Activated CD8-positive, alpha-beta memory T cell treated with anti-CD3 and anti-CD28 coated beads, Interleukin-2, amount 50 U/mL, for 48 hours (primary cell): ENCODE measurements around the gene NME9.

Experiments
- DNase-seq: peaks from one replicate; pipeline ENCODE4 v3.0.0-alpha.2; 2020

NME9 gene

DNA sequence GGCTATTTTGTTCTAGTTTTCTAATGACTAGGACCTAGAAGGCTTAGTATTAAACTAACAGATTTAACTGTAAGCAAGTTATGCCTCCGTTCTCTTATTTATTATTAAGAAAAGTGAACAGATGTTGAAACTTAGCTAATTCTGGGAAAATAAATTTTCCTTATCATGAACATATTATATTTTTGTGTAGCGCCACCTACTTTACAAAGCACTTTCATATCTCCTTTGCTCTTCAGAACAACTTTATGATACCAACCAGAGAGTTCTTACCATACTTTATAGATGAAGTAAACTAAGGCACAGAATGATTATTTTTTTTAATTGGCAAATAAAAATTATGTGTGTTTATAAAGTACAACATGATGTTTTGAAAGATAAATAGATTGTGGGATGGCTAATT lies 59.4 kb downstream of the NME9 start:
- DNase-seq, result no peak

- no peak for DNase-seq
Observed at GRCh38 chr3:138267083-138267482, 62.6 kb downstream of the NME9 start.

DNA sequence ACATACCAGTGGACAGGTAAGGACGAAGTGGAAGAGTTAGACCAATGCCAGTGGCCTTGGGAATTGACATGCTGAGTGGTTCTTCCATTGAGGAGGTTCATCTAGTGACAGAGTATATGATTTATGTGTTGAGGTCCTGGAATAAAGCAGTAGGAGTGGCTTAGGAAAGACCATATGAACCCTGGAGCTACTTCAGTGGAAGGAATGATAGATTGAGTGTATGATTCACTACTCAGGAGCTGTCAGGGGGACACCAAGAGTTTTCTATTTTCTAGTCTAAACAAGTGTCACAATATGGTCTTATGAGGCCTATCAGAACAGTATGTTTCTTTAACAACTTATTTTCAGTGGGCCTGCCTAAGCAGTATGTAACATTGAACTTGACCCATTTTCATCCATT lies 63.9 kb downstream of the NME9 start:
- DNase-seq, result no peak

GRCh38 chr3:138263104-138263503 lies 66.5 kb downstream of the NME9 start:
- no peak for DNase-seq

DNA sequence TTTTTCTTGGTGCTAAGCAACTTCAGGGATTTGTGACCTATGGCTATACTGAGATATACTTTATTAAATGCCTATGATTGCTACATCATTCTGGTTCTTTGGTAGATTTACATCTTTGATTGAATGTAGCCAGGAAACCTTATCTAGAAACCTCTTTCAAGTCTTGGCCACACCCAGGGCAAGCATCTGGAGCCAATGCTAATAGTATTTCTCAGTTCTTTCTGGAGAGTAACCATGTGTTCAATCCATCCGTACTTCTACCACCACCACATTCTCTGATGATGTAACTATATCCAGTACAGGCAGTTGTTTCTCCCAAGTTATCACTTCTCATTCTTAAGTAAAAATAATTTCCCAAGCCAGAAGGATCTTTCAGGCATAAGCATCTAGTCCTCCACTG lies 69.0 kb downstream of the NME9 start:
- no peak for DNase-seq

DNA sequence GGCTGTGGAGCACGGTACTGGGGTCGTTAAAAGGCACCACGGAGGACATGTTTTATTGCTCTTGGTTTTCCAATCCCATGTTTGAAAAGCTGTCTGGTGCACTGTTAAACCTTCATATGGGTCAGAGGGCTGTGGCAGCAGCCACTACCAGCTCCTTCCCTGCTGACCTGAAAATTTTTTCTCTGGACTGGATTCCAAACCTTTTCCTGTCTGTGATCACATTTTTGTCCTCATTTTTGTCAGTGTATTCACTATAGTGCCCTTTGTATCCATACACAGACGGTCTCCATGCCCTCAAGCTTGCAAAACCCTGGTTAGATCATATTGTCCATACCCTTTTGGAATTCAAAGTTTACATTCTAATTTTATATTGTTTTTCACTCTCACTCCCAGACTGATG lies 70.5 kb downstream of the NME9 start:
- DNase-seq, result no peak

- no peak for DNase-seq
Observed at GRCh38 chr3:138257986-138258385, 71.7 kb downstream of the NME9 start.

DNA sequence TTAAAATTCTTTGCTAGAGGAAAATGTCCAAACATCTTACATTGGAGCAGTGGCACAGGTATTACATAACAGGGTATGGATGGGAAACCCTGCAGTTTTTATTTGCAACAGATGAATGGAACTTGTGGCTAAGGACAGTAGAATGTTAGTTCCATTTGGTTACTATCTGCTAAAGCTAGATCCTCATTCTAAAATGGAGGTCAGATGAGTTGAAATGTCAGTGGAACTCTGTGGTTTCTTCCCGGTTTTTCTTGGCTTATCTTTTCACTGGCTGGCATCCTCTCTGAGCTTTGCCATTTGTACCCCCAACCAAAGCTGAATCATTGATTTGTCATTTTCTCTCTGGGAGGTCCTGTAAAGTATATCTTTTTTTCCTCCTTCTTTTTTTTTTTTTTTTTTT lies 73.6 kb downstream of the NME9 start:
- no peak for DNase-seq

- no peak for DNase-seq
Observed at GRCh38 chr3:138254216-138254615, 75.4 kb downstream of the NME9 start.

DNA sequence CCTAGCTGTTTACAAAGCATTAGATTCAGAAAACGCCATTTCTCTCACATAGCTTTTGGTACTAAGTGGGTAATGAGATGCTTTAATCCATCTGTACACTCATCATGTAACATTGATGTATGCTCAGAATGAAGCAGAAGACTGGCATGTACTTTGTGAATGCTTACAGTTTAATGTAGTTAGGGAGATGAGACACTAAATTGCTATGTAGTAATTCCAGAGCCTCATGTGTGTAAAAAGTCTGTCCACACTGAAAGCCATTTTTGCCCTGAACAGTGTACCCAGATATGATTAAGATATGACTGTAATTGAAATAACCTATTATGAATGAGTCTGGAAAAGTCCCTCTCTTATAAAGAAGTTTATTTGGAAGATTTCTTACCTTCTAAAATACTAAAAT lies 76.0 kb downstream of the NME9 start:
- DNase-seq, result no peak
